HCT116 (cell line): ENCODE results near the gene GALNT15. TPM values are rescaled to one million over a fixed set of nuclear protein-coding genes. Genes with fewer than 3 reads are reported as not detected.

ENCODE experiments used
- ATAC-seq: fragments of 200-7000 bp; cut with Tn5 transposase; 2 replicates; pipeline ENCODE4 v1.9.1; 2020; ENCODE audit warnings: mild to moderate bottlenecking, moderate library complexity
- BruUV-seq: library from RNA; stranded (reverse); fragments of 400-500 nt; replicated peaks from 2 replicates; lab custom pipeline; 2021; lab: Mats Ljungman, UMichigan
- CTCF ChIA-PET: fragments of 300-600 bp; sonication (Branson Sonifier 250); formaldehyde crosslinking; loops from one replicate; lab custom pipeline; 2021; ENCODE audit warnings: antibody characterized with exemption; lab: Charles Lee
- POLR2A ChIA-PET: fragments of 300-600, 350-600 bp; sonication (Branson Sonifier 250); formaldehyde crosslinking; loops from one replicate; lab custom pipeline; 2021; ENCODE audit warnings: antibody characterized with exemption; lab: Charles Lee
- RAD21 ChIA-PET, 2 experiments: fragments of 300-600 bp; sonication (Branson Sonifier 250); formaldehyde crosslinking; loops; one replicate each; lab custom pipeline; 2023; ENCODE audit warnings: low total read pairs in 2 of 2; ENCODE audit not compliant: uncharacterized antibody in 2 of 2, unreplicated experiment in 2 of 2, low non-redundant PET in 1 of 2; lab: Charles Lee
- DNase-seq: peaks from one replicate; pipeline ENCODE4 v3.0.0-alpha.2; 2010; ENCODE audit warnings: low read depth, low spot score
- H2AFZ ChIP-seq: fragments of 200-600 bp; shearing (Covaris generic), sonication (generic); 2 replicates; pipeline ENCODE4 v1.6.1; 2017; ENCODE audit warnings: low read depth, mixed run types, mixed read lengths, antibody characterized with exemption, low read length; ENCODE audit not compliant: poor library complexity, severe bottlenecking
- H3K27ac ChIP-seq: 2 replicates; pipeline ENCODE4 v1.5.1; 2012; ENCODE audit warnings: low read depth, low read length
- H3K27me3 ChIP-seq: fragments of 200-600 bp; sonication (generic); 2 replicates; pipeline ENCODE4 v1.6.1; 2016; ENCODE audit warnings: mixed run types, low read length, mixed read lengths; ENCODE audit not compliant: insufficient read depth
- H3K36me3 ChIP-seq, 2 experiments: fragments of 200-500 bp in 1 of 2; fragments of 200-600 bp in 1 of 2; sonication (Bioruptor generic) in 1 of 2; sonication (generic) in 1 of 2; 2 replicates each; pipeline versions ENCODE4 v1.5.1 to v1.6.1; 2014 to 2016; ENCODE audit warnings: low read length in 2 of 2, inconsistent platforms in 1 of 2, mixed read lengths in 1 of 2, mixed run types in 1 of 2; ENCODE audit not compliant: insufficient read depth in 2 of 2, control insufficient read depth in 1 of 2
- H3K4me1 ChIP-seq, 2 experiments: fragments of 200-600 bp in 1 of 2; sonication (generic) in 1 of 2; 2 replicates each; pipeline versions ENCODE4 v1.5.1 to v1.6.1; 2012 to 2017; ENCODE audit warnings: low read length in 2 of 2, inconsistent platforms in 1 of 2, mild to moderate bottlenecking in 1 of 2, mixed read lengths in 1 of 2, mixed run types in 1 of 2, moderate library complexity in 1 of 2; ENCODE audit not compliant: insufficient read depth in 2 of 2, control insufficient read depth in 1 of 2
- H3K4me2 ChIP-seq: fragments of 200-600 bp; sonication (generic); 2 replicates; pipeline ENCODE4 v1.6.1; 2017; ENCODE audit warnings: mixed run types, low read length, mixed read lengths
- H3K4me3 ChIP-seq, 2 experiments: fragments of 200-600 bp in 1 of 2; sonication (generic) in 1 of 2; replicated peaks in 1 of 2; 2 replicates each; pipeline ENCODE4 v1.5.1; 2011 to 2016; ENCODE audit warnings: low read length in 2 of 2, control low read depth in 1 of 2, low read depth in 1 of 2, mild to moderate bottlenecking in 1 of 2, mixed read lengths in 1 of 2, mixed run types in 1 of 2
- H3K79me2 ChIP-seq: fragments of 200-600 bp; sonication (generic); 2 replicates; pipeline ENCODE4 v1.6.1; 2017; ENCODE audit warnings: mild to moderate bottlenecking, mixed run types, low read length, moderate library complexity, mixed read lengths; ENCODE audit not compliant: insufficient read depth
- H3K9ac ChIP-seq: fragments of 200-600 bp; sonication (generic); 2 replicates; pipeline ENCODE4 v1.6.1; 2016; ENCODE audit warnings: low read length, mixed read lengths
- H3K9me2 ChIP-seq: fragments of 200-600 bp; sonication (generic), shearing (Covaris generic); 2 replicates; pipeline ENCODE4 v1.6.1; 2017; ENCODE audit warnings: mixed run types, mild to moderate bottlenecking, moderate library complexity; ENCODE audit not compliant: insufficient read depth
- H3K9me3 ChIP-seq, 2 experiments: fragments of 200-500 bp in 1 of 2; fragments of 200-600 bp in 1 of 2; sonication (Bioruptor generic) in 1 of 2; sonication (generic) in 1 of 2; 2 replicates each; pipeline ENCODE4 v1.6.1; 2014 to 2017; ENCODE audit warnings: low read length in 2 of 2, mixed read lengths in 2 of 2, inconsistent platforms in 1 of 2, low read depth in 1 of 2, mild to moderate bottlenecking in 1 of 2, mixed run types in 1 of 2, moderate library complexity in 1 of 2; ENCODE audit not compliant: control insufficient read depth in 1 of 2, insufficient read depth in 1 of 2
- H4K20me1 ChIP-seq: fragments of 200-600 bp; sonication (generic), shearing (Covaris generic); 2 replicates; pipeline ENCODE4 v1.6.1; 2017; ENCODE audit warnings: mixed run types, mild to moderate bottlenecking, moderate library complexity; ENCODE audit not compliant: insufficient read depth
- ATF3 ChIP-seq: IDR thresholded peaks from 2 replicates; pipeline ENCODE4 v1.6.1; 2012
- CBX3 ChIP-seq: IDR thresholded peaks from 2 replicates; pipeline ENCODE4 v1.6.1; 2012; ENCODE audit warnings: low read depth
- CTCF ChIP-seq, 3 experiments: fragments of 200-600 bp in 1 of 3; sonication (generic) in 1 of 3; IDR thresholded peaks in 2 of 3; conservative IDR thresholded peaks in 1 of 3; 2 replicates each; pipeline ENCODE4 v1.5.1; 2012 to 2017; ENCODE audit warnings: low read depth in 2 of 3, low read length in 2 of 3, antibody characterized with exemption in 1 of 3, borderline replicate concordance in 1 of 3, control low read depth in 1 of 3, mild to moderate bottlenecking in 1 of 3, mixed read lengths in 1 of 3, mixed run types in 1 of 3, moderate library complexity in 1 of 3; ENCODE audit not compliant: insufficient read depth in 1 of 3
- EGR1 ChIP-seq: IDR thresholded peaks from 2 replicates; pipeline ENCODE4 v1.6.1; 2012; ENCODE audit warnings: low read depth
- ELF1 ChIP-seq: IDR thresholded peaks from 2 replicates; pipeline ENCODE4 v1.6.1; 2012; ENCODE audit warnings: low read depth, borderline replicate concordance
- EZH2 ChIP-seq: fragments of 200-600 bp; sonication (generic); IDR thresholded peaks from 2 replicates; pipeline ENCODE4 v1.6.1; 2017; ENCODE audit warnings: antibody characterized with exemption, mixed run types
- EZH2phosphoT487 ChIP-seq: fragments of 200-600 bp; IDR thresholded peaks from 2 replicates; pipeline ENCODE4 v1.6.1; 2018; ENCODE audit warnings: antibody characterized with exemption, borderline replicate concordance
- FOSL1 ChIP-seq: IDR thresholded peaks from 2 replicates; pipeline ENCODE4 v1.6.1; 2012; ENCODE audit warnings: low read depth
- JUND ChIP-seq: IDR thresholded peaks from 2 replicates; pipeline ENCODE4 v1.6.1; 2012
- MAX ChIP-seq: IDR thresholded peaks from 2 replicates; pipeline ENCODE4 v1.6.1; 2012
- POLR2A ChIP-seq: IDR thresholded peaks from 2 replicates; pipeline ENCODE4 v1.7.0; 2011; ENCODE audit warnings: borderline replicate concordance; ENCODE audit not compliant: insufficient read depth, insufficient read length; ENCODE audit errors: extremely low read depth
- POLR2AphosphoS5 ChIP-seq: IDR thresholded peaks from 2 replicates; pipeline ENCODE4 v1.6.1; 2011; ENCODE audit warnings: mild to moderate bottlenecking, low read depth, low read length, moderate library complexity
- RAD21 ChIP-seq: IDR thresholded peaks from 2 replicates; pipeline ENCODE4 v1.6.1; 2012; ENCODE audit warnings: low read depth, mild to moderate bottlenecking
- SIN3A ChIP-seq: IDR thresholded peaks from 2 replicates; pipeline ENCODE4 v1.6.1; 2012; ENCODE audit warnings: low read depth
- SRF ChIP-seq: IDR thresholded peaks from 2 replicates; pipeline ENCODE4 v1.6.1; 2012; ENCODE audit warnings: low read depth
- TCF7L2 ChIP-seq: IDR thresholded peaks from 2 replicates; pipeline ENCODE4 v1.7.0; 2011; ENCODE audit warnings: borderline replicate concordance, inconsistent platforms; ENCODE audit not compliant: insufficient read depth, insufficient read length; ENCODE audit errors: extremely low read depth
- YY1 ChIP-seq: IDR thresholded peaks from 2 replicates; pipeline ENCODE4 v1.6.1; 2011; ENCODE audit warnings: low read length, low read depth, moderate library complexity, mild to moderate bottlenecking; ENCODE audit not compliant: insufficient replicate concordance; ENCODE audit errors: extremely low read depth
- ZBTB33 ChIP-seq: IDR thresholded peaks from 2 replicates; pipeline ENCODE4 v1.6.1; 2011; ENCODE audit warnings: mild to moderate bottlenecking, low read length, moderate library complexity; ENCODE audit not compliant: insufficient replicate concordance; ENCODE audit errors: extremely low read depth
- ZFX ChIP-seq: fragments of 450-650 bp; IDR thresholded peaks from 2 replicates; pipeline ENCODE4 v1.6.1; 2017
- intact Hi-C: fragments of 100-400 bp; cut with micrococcal nuclease; formaldehyde crosslinking; loops from 2 replicates; pipeline ENCODE4 v1.10.0; 2022
- total RNA-seq: library from RNA; stranded (reverse); gene quantifications from one replicate; pipeline ENCODE4 v1.2.1, GENCODE V29; 2021; ENCODE audit not compliant: unreplicated experiment

Gene GALNT15
- total RNA-seq, 1 experiment from 2014 or later, result 0.05 TPM

GRCh38 chr3:16136055-16136454, 38.4 kb upstream of the GALNT15 start (continued):
- TF ChIP-seq EGR1, result no peak
- no peak for TF ChIP-seq EZH2
- no peak for TF ChIP-seq CBX3
- no peak for TF ChIP-seq ELF1
- TF ChIP-seq YY1, result no peak
- TF ChIP-seq SIN3A, result no peak
- no peak for TF ChIP-seq MAX
- no peak for TF ChIP-seq SRF

GRCh38 chr3:16137044-16137443, 37.4 kb upstream of the GALNT15 start:
- POLR2A ChIA-PET, result no interaction called here

More at GRCh38 chr3:16137044-16137443, 37.4 kb upstream of the GALNT15 start:
- Histone ChIP-seq H3K4me1 (no peaks in the 10 kb centered on the region), H3K4me3 (no peak overlapping the region), H3K36me3 (no peaks in the 10 kb centered on the region), H3K79me2 (no peaks in the 10 kb centered on the region), H3K4me2 (no peak overlapping the region), H3K9me2 (no peaks in the 10 kb centered on the region), H3K9me3 (no peaks in the 10 kb centered on the region), H3K27ac (no peak overlapping the region), H3K27me3 (no peaks in the 10 kb centered on the region), H4K20me1 (no peaks in the 10 kb centered on the region), H2AFZ (no peak overlapping the region), H3K9ac (no peak overlapping the region)
- ATAC-seq (no peak), DNase-seq (no peak)
- BruUV-seq, result no TSS peak
- TF ChIP-seq CBX3 (no peak), POLR2A (no peak), EZH2phosphoT487 (no peak), FOSL1 (no peak), TCF7L2 (no peak), YY1 (no peak), CTCF (IDR thresholded peaks at IDR 0.05 in 2 of 3, conservative IDR thresholded peaks at IDR 0.05 in 1 of 3; ENCODE audit: borderline replicate concordance in 1 of 3, insufficient read depth in 1 of 3, low read depth in 2 of 3, low read length in 2 of 3) (no peak), ZFX (no peak), ZBTB33 (no peak), EGR1 (no peak), RAD21 (no peak), JUND (no peak), POLR2AphosphoS5 (no peak), EZH2 (no peak), ATF3 (no peak), ELF1 (no peak)
- RAD21 ChIA-PET, result no interaction called here
- intact Hi-C loops, result no loop called here
- CTCF ChIA-PET, result no interaction called here
